Measurements from ENCODE around the gene TVP23A. TPM values are rescaled to one million over a fixed set of nuclear protein-coding genes. Genes with fewer than 3 reads are reported as not detected.
"Not testable (repeated sequence)": the region's sequence is repeated elsewhere in the genome, so short reads cannot be mapped to it uniquely, and the experiment has no call there.

TVP23A gene
- total and polyA plus RNA-seq, 9 donors = 2.0 to 4.0 (median 2.9) TPM

GRCh38 chr16:10806698-10807097 lies 11.9 kb downstream of the TVP23A start:
- WGBS (ENCODE audit: insufficient coverage) = no CpG with 5 or more reads among the region's 6 CpGs
- peaks cover 2% of the 10 kb centered on the region for H3K36me3 ChIP-seq (ENCODE audit: control insufficient read depth, insufficient read depth, low read length)
- H3K4me3 ChIP-seq (ENCODE audit: low read length) = no peak overlapping the region
- H3K27me3 ChIP-seq (ENCODE audit: control insufficient read depth, insufficient read depth, low read length) = no peaks in the 10 kb centered on the region
- no peaks in the 10 kb centered on the region for H3K9me3 ChIP-seq (replicated peaks; ENCODE audit: control insufficient read depth, low read depth, low read length)
- no peaks in the 10 kb centered on the region for H3K4me1 ChIP-seq (ENCODE audit: control insufficient read depth, insufficient read depth, low read length)
- no peak overlapping the region for H3K27ac ChIP-seq (ENCODE audit: low read length)
- DNase-seq = peak; percentile 21

GRCh38 chr16:10805334-10805733 lies 13.3 kb downstream of the TVP23A start:
- no peaks in the 10 kb centered on the region for H3K4me1 ChIP-seq (ENCODE audit: control insufficient read depth, insufficient read depth, low read length)
- H3K4me3 ChIP-seq (ENCODE audit: low read length) = no peak overlapping the region
- no peaks in the 10 kb centered on the region for H3K9me3 ChIP-seq (replicated peaks; ENCODE audit: control insufficient read depth, low read depth, low read length)
- 35% methylated on average over 3 of the region's 9 CpGs for WGBS (ENCODE audit: insufficient coverage)
- no peak overlapping the region for H3K27ac ChIP-seq (ENCODE audit: low read length)
- DNase-seq = no peak
- H3K27me3 ChIP-seq (ENCODE audit: control insufficient read depth, insufficient read depth, low read length) = no peaks in the 10 kb centered on the region
- H3K36me3 ChIP-seq (ENCODE audit: control insufficient read depth, insufficient read depth, low read length) = peaks cover 2% of the 10 kb centered on the region

- WGBS (ENCODE audit: insufficient coverage) = no CpG with 5 or more reads among the region's 3 CpGs
- peak; percentile 21 for DNase-seq
These were observed 18.9 kb downstream of the TVP23A start for GRCh38 chr16:10799736-10800135.

GRCh38 chr16:10791048-10791447 lies 27.5 kb downstream of the TVP23A start:
- DNase-seq = no peak
- WGBS (ENCODE audit: insufficient coverage) = no CpG with 5 or more reads among the region's 4 CpGs
- Histone ChIP-seq H3K9me3 (replicated peaks; ENCODE audit: control insufficient read depth, low read depth, low read length) (no peaks in the 10 kb centered on the region), H3K27me3 (ENCODE audit: control insufficient read depth, insufficient read depth, low read length) (peaks cover 2% of the 10 kb centered on the region), H3K27ac (ENCODE audit: low read length) (no peak overlapping the region), H3K4me1 (ENCODE audit: control insufficient read depth, insufficient read depth, low read length) (no peaks in the 10 kb centered on the region), H3K36me3 (ENCODE audit: control insufficient read depth, insufficient read depth, low read length) (no peaks in the 10 kb centered on the region), H3K4me3 (ENCODE audit: low read length) (no peak overlapping the region)

More at GRCh38 chr16:10799736-10800135, 18.9 kb downstream of the TVP23A start:
- Histone ChIP-seq H3K36me3 (ENCODE audit: control insufficient read depth, insufficient read depth, low read length) (no peaks in the 10 kb centered on the region), H3K9me3 (replicated peaks; ENCODE audit: control insufficient read depth, low read depth, low read length) (no peaks in the 10 kb centered on the region), H3K27me3 (ENCODE audit: control insufficient read depth, insufficient read depth, low read length) (no peaks in the 10 kb centered on the region), H3K27ac (ENCODE audit: low read length) (no peak overlapping the region), H3K4me3 (ENCODE audit: low read length) (no peak overlapping the region), H3K4me1 (ENCODE audit: control insufficient read depth, insufficient read depth, low read length) (no peaks in the 10 kb centered on the region)

GRCh38 chr16:10788630-10789029 lies 30.0 kb downstream of the TVP23A start:
- H3K4me3 ChIP-seq (ENCODE audit: low read length); H3K4me1 ChIP-seq (ENCODE audit: control insufficient read depth, insufficient read depth, low read length); DNase-seq; H3K27ac ChIP-seq (ENCODE audit: low read length); H3K27me3 ChIP-seq (ENCODE audit: control insufficient read depth, insufficient read depth, low read length); H3K36me3 ChIP-seq (ENCODE audit: control insufficient read depth, insufficient read depth, low read length); H3K9me3 ChIP-seq (replicated peaks; ENCODE audit: control insufficient read depth, low read depth, low read length): not testable (repeated sequence)
- WGBS (ENCODE audit: insufficient coverage) = 63% methylated on average over 1 of the region's 4 CpGs

- 58% methylated on average over 2 of the region's 5 CpGs for WGBS (ENCODE audit: insufficient coverage)
- Histone ChIP-seq H3K9me3 (replicated peaks; ENCODE audit: control insufficient read depth, low read depth, low read length) (no peaks in the 10 kb centered on the region), H3K27me3 (ENCODE audit: control insufficient read depth, insufficient read depth, low read length) (peaks cover 2% of the 10 kb centered on the region), H3K27ac (ENCODE audit: low read length) (no peak overlapping the region), H3K4me1 (ENCODE audit: control insufficient read depth, insufficient read depth, low read length) (no peaks in the 10 kb centered on the region), H3K36me3 (ENCODE audit: control insufficient read depth, insufficient read depth, low read length) (no peaks in the 10 kb centered on the region), H3K4me3 (ENCODE audit: low read length) (no peak overlapping the region)
- no peak for DNase-seq
These were observed 31.3 kb downstream of the TVP23A start for GRCh38 chr16:10787304-10787703.

GRCh38 chr16:10782628-10783027 lies 36.0 kb downstream of the TVP23A start:
- Histone ChIP-seq H3K27me3 (ENCODE audit: control insufficient read depth, insufficient read depth, low read length) (no peaks in the 10 kb centered on the region), H3K4me1 (ENCODE audit: control insufficient read depth, insufficient read depth, low read length) (no peaks in the 10 kb centered on the region), H3K9me3 (replicated peaks; ENCODE audit: control insufficient read depth, low read depth, low read length) (no peaks in the 10 kb centered on the region), H3K27ac (ENCODE audit: low read length) (no peak overlapping the region), H3K4me3 (ENCODE audit: low read length) (no peak overlapping the region), H3K36me3 (ENCODE audit: control insufficient read depth, insufficient read depth, low read length) (no peaks in the 10 kb centered on the region)
- no peak for DNase-seq
- WGBS (ENCODE audit: insufficient coverage) = 96% methylated on average over 2 of the region's 2 CpGs

GRCh38 chr16:10780628-10781027 lies 38.0 kb downstream of the TVP23A start:
- no peak for DNase-seq
- Histone ChIP-seq H3K4me3 (ENCODE audit: low read length) (no peak overlapping the region), H3K9me3 (replicated peaks; ENCODE audit: control insufficient read depth, low read depth, low read length) (no peaks in the 10 kb centered on the region), H3K4me1 (ENCODE audit: control insufficient read depth, insufficient read depth, low read length) (no peaks in the 10 kb centered on the region), H3K36me3 (ENCODE audit: control insufficient read depth, insufficient read depth, low read length) (no peaks in the 10 kb centered on the region), H3K27me3 (ENCODE audit: control insufficient read depth, insufficient read depth, low read length) (no peaks in the 10 kb centered on the region), H3K27ac (ENCODE audit: low read length) (no peak overlapping the region)
- WGBS (ENCODE audit: insufficient coverage) = 89% methylated on average over 4 of the region's 4 CpGs

GRCh38 chr16:10779908-10780307 lies 38.7 kb downstream of the TVP23A start:
- H3K36me3 ChIP-seq (ENCODE audit: control insufficient read depth, insufficient read depth, low read length); H3K4me1 ChIP-seq (ENCODE audit: control insufficient read depth, insufficient read depth, low read length); H3K27me3 ChIP-seq (ENCODE audit: control insufficient read depth, insufficient read depth, low read length); DNase-seq; H3K4me3 ChIP-seq (ENCODE audit: low read length); H3K27ac ChIP-seq (ENCODE audit: low read length); H3K9me3 ChIP-seq (replicated peaks; ENCODE audit: control insufficient read depth, low read depth, low read length): not testable (repeated sequence)
- WGBS (ENCODE audit: insufficient coverage) = 100% methylated on average over 4 of the region's 6 CpGs

- DNase-seq = no peak
- H3K4me1 ChIP-seq (ENCODE audit: control insufficient read depth, insufficient read depth, low read length) = no peaks in the 10 kb centered on the region
- no peak overlapping the region for H3K27ac ChIP-seq (ENCODE audit: low read length)
- H3K4me3 ChIP-seq (ENCODE audit: low read length) = no peak overlapping the region
- no peaks in the 10 kb centered on the region for H3K36me3 ChIP-seq (ENCODE audit: control insufficient read depth, insufficient read depth, low read length)
- no peaks in the 10 kb centered on the region for H3K9me3 ChIP-seq (replicated peaks; ENCODE audit: control insufficient read depth, low read depth, low read length)
- H3K27me3 ChIP-seq (ENCODE audit: control insufficient read depth, insufficient read depth, low read length) = no peaks in the 10 kb centered on the region
- WGBS (ENCODE audit: insufficient coverage) = 74% methylated on average over 12 of the region's 12 CpGs
These were observed 41.2 kb downstream of the TVP23A start for GRCh38 chr16:10777356-10777755.

GRCh38 chr16:10776923-10777322 lies 41.7 kb downstream of the TVP23A start:
- H3K27me3 ChIP-seq (ENCODE audit: control insufficient read depth, insufficient read depth, low read length); H3K36me3 ChIP-seq (ENCODE audit: control insufficient read depth, insufficient read depth, low read length); H3K4me1 ChIP-seq (ENCODE audit: control insufficient read depth, insufficient read depth, low read length); H3K4me3 ChIP-seq (ENCODE audit: low read length); DNase-seq; H3K9me3 ChIP-seq (replicated peaks; ENCODE audit: control insufficient read depth, low read depth, low read length); H3K27ac ChIP-seq (ENCODE audit: low read length): not testable (repeated sequence)
- 50% methylated on average over 2 of the region's 6 CpGs for WGBS (ENCODE audit: insufficient coverage)

All from muscle of leg (tissue), 11 donors.